ENCODE data around the gene ERC1. TPM values are rescaled to one million over a fixed set of nuclear protein-coding genes. Genes with fewer than 3 reads are reported as not detected.

Gene ERC1
- total and polyA plus RNA-seq, 8 donors: 34.9 to 64.9 (median 40.8) TPM

DNA sequence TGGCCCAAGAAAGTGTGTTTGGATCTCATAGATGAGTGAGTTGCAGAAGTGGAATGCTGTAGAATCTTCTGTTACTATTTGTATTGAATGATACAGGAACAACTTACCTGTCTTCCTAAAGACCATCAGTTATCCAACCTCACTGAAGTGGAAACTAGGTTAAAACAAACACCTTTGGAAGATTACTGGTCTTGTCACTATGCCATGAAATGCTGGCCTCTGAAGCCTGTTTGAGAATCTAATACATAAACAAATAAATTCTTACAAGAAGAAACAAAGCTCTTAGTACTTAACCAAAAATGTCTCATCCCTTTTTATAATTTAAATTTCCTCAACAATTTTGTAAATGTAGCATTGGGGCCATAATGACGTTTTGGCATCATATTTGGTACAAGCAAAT lies 448.2 kb downstream of the ERC1 start:
- H3K4me3 ChIP-seq: no peak overlapping the region
- peaks cover 0 to 7% of the 10 kb centered on the region in 2 donors for H3K4me1 ChIP-seq
- H3K27ac ChIP-seq: no peak overlapping the region
- no peaks in the 10 kb centered on the region for H3K36me3 ChIP-seq
- intact Hi-C loops (cut with DNase I): no loop called here
- H3K27me3 ChIP-seq: no peaks in the 10 kb centered on the region
- no peaks in the 10 kb centered on the region for H3K9me3 ChIP-seq
- no peak for ATAC-seq
- no peak for DNase-seq
- TF ChIP-seq, protein P1, sequence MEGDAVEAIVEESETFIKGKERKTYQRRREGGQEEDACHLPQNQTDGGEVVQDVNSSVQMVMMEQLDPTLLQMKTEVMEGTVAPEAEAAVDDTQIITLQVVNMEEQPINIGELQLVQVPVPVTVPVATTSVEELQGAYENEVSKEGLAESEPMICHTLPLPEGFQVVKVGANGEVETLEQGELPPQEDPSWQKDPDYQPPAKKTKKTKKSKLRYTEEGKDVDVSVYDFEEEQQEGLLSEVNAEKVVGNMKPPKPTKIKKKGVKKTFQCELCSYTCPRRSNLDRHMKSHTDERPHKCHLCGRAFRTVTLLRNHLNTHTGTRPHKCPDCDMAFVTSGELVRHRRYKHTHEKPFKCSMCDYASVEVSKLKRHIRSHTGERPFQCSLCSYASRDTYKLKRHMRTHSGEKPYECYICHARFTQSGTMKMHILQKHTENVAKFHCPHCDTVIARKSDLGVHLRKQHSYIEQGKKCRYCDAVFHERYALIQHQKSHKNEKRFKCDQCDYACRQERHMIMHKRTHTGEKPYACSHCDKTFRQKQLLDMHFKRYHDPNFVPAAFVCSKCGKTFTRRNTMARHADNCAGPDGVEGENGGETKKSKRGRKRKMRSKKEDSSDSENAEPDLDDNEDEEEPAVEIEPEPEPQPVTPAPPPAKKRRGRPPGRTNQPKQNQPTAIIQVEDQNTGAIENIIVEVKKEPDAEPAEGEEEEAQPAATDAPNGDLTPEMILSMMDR (IDR thresholded peaks at IDR 0.05): no peak

DNA sequence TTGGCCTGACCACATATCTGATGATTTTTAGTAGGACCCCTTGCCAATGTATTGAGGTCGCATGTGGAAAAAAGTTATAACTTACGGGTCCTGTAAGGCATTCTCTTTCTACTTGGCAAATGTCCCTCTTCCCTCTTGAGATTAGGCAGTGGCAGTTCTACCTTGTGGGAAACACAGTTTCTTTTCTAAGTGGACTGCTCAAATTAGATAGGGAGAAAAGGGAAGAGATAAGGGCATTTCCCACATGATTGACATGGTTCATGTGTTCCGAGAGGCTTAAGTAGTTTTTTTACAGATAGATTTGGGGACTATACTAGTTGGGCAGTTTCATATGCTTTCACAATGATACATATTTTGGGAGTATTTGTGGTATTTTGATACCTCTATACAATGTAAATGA lies 448.7 kb downstream of the ERC1 start:
- no peak for ATAC-seq
- Histone ChIP-seq H3K9me3 (no peaks in the 10 kb centered on the region), H3K36me3 (peaks cover 0 to 4% of the 10 kb centered on the region in 2 donors), H3K4me3 (no peak overlapping the region), H3K4me1 (peaks cover 0 to 7% of the 10 kb centered on the region in 2 donors), H3K27ac (no peak overlapping the region), H3K27me3 (no peaks in the 10 kb centered on the region)
- TF ChIP-seq, protein P1 (IDR thresholded peaks at IDR 0.05): no peak
- intact Hi-C loops (cut with DNase I): no loop called here
- DNase-seq: no peak

DNA sequence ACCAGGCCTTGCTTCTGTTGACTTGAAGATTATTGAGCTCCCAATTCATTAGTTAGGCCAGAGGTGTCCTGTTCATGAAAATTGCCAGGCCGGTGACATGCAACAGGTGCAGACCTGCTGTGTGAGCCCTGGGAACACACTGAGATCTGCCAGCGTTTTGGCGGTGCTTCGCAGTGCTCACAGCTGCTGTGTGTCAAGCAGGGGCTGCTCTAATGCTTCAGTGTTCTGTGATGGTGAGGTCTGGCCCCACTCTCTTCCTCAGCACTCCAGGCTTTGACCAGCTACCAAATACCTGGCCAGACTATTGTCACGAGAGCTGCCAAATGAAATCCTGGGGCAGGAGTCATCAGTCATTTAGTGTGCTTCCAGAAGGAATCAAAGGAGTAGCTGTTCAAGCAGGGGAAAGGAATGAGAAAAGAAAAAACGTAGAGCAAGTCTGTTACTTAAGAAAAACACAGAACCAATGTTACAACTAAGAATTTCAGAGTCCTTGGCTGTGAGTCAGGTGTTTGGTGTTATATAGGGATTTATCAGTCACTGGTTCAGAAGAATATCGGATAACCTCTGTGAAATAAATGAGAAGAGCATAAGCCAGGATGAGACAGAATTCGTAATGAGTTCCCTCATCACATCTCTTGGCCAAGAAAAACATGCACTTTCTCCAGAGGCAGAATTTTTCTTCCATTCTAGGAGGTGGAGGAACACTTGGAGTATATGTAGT lies 452.6 kb downstream of the ERC1 start:
- Histone ChIP-seq H3K27ac (no peak overlapping the region), H3K27me3 (no peaks in the 10 kb centered on the region), H3K4me1 (no peaks in the 10 kb centered on the region), H3K9me3 (no peaks in the 10 kb centered on the region), H3K4me3 (no peak overlapping the region), H3K36me3 (peaks cover 0 to 12% of the 10 kb centered on the region in 2 donors)
- TF ChIP-seq, protein P1 (IDR thresholded peaks at IDR 0.05): no peak
- intact Hi-C loops (cut with DNase I): no loop called here
- no peak for DNase-seq
- no peak for ATAC-seq

DNA sequence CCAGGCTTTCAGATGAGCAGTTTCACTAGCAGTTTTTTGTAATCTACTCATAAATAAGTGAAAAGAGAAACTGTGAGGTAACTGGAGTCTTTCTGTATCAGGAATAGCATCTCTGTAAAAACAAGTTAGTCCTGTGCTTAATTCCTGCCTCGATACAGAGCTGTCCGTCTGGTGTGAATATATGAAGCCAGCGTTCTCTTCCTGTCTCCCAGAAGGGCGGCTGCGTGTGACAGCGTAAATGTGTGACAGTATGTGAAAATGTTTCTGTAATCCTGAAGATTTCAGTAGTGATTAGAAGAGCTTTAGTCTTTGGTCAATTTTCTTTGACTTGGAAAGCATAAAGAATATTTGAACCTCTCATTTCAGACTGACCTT lies 453.1 kb downstream of the ERC1 start:
- TF ChIP-seq, protein P1 (IDR thresholded peaks at IDR 0.05): no peak
- Histone ChIP-seq H3K36me3 (peaks cover 0 to 12% of the 10 kb centered on the region in 2 donors), H3K27me3 (no peaks in the 10 kb centered on the region), H3K9me3 (no peaks in the 10 kb centered on the region), H3K4me1 (no peaks in the 10 kb centered on the region), H3K27ac (no peak overlapping the region), H3K4me3 (no peak overlapping the region)
- ATAC-seq: no peak
- DNase-seq: no peak
- intact Hi-C loops (cut with DNase I): no loop called here

DNA sequence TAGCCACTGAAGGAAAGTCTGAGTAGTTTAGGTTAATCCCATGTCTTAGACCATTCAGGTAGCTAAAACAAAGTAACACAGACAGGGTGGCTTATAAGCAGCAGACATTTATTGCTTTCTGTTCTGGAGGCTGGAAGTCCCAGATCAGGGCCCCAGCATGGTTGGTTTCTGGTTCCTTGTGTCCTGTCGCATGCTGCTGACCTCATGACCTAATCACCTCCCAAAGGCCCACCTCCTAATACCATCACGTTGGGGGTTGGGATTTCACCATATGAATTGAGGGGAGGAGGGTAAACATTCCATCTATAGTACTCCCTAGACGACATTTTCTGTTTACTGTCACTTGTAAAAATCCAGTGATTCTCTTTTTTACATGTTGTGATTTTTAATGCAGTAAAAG lies 454.8 kb downstream of the ERC1 start:
- DNase-seq (no peak), ATAC-seq (no peak)
- Histone ChIP-seq H3K4me3 (no peak overlapping the region), H3K9me3 (no peaks in the 10 kb centered on the region), H3K27me3 (no peaks in the 10 kb centered on the region), H3K4me1 (no peaks in the 10 kb centered on the region), H3K27ac (no peak overlapping the region), H3K36me3 (peaks cover 0 to 12% of the 10 kb centered on the region in 2 donors)
- intact Hi-C loops (cut with DNase I): no loop called here
- TF ChIP-seq, protein P1 (IDR thresholded peaks at IDR 0.05): no peak
